ENCODE measurements around the gene MARCHF10.

Gene MARCHF10

DNA sequence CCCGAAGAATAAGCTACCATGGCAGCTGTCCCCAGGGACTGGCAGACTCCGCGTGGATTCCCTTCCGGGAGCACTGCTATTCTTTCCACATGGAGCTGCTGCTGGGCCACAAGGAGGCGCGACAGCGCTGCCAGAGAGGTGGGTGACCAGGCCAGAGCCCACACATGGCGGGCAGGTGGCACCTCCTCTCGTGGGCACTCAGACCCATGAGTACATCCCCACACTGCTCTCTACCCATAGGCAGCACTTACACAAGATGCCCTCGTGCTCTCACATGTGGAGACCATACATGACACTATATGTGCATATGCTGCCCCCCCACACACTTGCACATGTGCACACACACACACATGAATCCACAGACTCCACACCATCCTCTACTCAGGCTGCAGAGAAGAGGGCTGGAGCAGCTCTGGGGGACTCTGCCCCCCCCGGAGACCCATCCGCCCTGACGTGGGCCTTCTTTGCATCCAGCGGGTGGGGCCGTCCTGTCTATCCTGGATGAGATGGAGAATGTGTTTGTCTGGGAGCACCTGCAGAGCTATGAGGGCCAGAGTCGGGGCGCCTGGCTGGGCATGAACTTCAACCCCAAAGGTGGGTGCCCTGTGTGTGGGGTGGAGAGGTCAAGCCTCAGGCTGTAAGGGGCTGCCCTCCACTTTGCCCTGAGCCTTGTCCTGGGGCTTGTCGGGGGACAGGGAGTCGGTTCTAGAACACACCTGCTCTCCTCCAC is 117.8 kb downstream of the MARCHF10 start:
- no peak for DNase-seq (ENCODE audit: low read depth)
- H3K4me3 ChIP-seq (ENCODE audit: low read depth, low read length), result no peak overlapping the region

GRCh38 chr17:62689441-62690167 is 118.5 kb downstream of the MARCHF10 start:
- no peak for DNase-seq (ENCODE audit: low read depth)
- H3K4me3 ChIP-seq (ENCODE audit: low read depth, low read length), result no peak overlapping the region

DNA sequence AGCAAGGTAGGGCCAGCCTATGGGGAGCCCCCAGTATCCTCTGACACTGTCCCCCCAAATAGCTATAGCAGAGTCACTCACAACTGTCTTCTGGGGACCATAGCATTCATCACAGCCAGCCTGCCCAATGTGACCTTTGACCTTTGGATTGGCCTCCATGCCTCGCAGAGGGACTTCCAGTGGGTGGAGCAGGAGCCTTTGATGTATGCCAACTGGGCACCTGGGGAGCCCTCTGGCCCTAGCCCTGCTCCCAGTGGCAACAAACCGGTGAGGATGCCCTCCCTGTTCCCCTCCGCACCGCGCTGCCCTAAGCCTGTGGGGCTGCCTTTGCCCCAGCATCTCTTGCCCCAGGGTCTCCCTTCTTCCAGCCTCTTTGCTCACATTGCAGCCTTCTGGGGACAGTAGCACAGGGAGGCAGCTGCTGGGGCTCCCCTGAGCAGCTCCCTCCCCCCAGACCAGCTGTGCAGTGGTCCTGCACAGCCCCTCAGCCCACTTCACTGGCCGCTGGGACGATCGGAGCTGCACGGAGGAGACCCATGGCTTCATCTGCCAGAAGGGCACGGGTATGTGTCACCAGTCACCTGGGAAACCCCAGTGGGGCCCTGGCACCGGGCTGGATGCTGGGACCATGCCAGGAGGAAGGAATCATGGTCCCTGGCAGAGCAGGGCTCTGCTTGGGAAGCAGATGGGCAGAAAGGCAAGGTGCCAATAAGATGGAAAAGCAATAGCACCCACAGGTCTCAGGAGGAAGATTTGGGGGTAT is 119.5 kb downstream of the MARCHF10 start:
- no peak for DNase-seq (ENCODE audit: low read depth)
- H3K4me3 ChIP-seq (ENCODE audit: low read depth, low read length), result no peak overlapping the region

GRCh38 chr17:62687997-62688396 is 120.1 kb downstream of the MARCHF10 start:
- no peak overlapping the region for H3K4me3 ChIP-seq (ENCODE audit: low read depth, low read length)
- DNase-seq (ENCODE audit: low read depth), result no peak

DNA sequence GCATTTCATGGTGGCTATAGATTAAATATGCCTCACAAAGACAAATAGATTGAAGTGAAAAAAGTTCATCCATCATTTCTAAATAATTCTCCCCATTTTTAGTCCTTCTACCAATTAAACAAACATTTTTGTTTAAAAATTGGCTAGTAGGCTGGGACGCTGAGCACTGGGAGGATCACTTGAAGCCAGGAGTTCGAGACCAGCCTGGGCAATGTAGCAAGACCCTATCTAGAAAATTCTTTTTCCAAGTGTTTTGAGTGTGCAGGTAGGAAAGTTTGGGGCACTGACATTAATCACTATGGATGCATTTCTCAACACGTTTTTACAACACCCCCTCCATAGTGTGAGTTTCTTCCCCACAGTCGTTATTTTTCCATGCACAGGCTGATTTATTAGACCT is 123.9 kb downstream of the MARCHF10 start:
- H3K4me3 ChIP-seq (ENCODE audit: low read depth, low read length), result no peak overlapping the region
- no peak for DNase-seq (ENCODE audit: low read depth)

- H3K4me3 ChIP-seq (ENCODE audit: low read depth, low read length), result no peak overlapping the region
- DNase-seq (ENCODE audit: low read depth), result no peak
Measured at GRCh38 chr17:62681939-62682381, 126.2 kb downstream of the MARCHF10 start.

- no peak for DNase-seq (ENCODE audit: low read depth)
- no peak overlapping the region for H3K4me3 ChIP-seq (ENCODE audit: low read depth, low read length)
Measured at GRCh38 chr17:62681061-62681938, 126.8 kb downstream of the MARCHF10 start.

GRCh38 chr17:62680541-62681052 is 127.5 kb downstream of the MARCHF10 start:
- DNase-seq (ENCODE audit: low read depth), result no peak
- no peak overlapping the region for H3K4me3 ChIP-seq (ENCODE audit: low read depth, low read length)

- no peak overlapping the region for H3K4me3 ChIP-seq (ENCODE audit: low read depth, low read length)
Measured at GRCh38 chr17:62679866-62680377, 128.2 kb downstream of the MARCHF10 start.

DNA sequence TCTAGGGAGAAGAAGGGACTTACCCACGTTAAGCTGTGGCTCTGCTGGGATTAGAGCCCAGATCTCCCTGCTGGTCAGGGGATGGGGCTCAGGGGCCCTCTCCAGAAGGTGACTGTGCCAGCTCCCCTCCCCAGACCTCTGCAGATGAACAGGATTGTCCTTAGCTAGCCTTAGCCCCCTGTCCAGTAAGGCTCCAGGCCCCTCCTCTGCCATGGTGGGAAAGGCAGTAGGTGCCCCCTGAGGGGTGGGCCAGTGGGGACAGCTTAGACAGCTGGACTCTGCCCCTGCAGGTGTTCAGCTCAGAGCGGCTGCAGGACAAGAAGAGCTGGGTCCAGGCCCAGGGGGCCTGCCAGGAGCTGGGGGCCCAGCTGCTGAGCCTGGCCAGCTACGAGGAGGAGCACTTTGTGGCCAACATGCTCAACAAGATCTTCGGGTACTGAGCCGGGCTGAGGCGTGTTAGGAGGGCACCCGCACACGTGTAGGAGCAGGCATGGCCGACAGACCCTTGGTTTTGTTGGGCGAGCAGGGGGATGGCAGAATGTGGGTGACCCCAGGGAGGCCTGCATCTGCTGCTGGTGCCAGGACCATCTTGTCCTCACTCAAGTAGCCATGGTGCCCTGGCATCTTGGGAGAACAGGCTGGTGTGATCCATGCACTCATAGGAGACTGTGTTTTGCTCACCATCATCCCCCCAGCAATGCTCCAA is 129.7 kb downstream of the MARCHF10 start:
- no peak overlapping the region for H3K4me3 ChIP-seq (ENCODE audit: low read depth, low read length)
- DNase-seq (ENCODE audit: low read depth), result no peak

More at GRCh38 chr17:62679866-62680377, 128.2 kb downstream of the MARCHF10 start:
- DNase-seq (ENCODE audit: low read depth), result no peak

GRCh38 chr17:62676952-62677596 is 131.0 kb downstream of the MARCHF10 start:
- no peak overlapping the region for H3K4me3 ChIP-seq (ENCODE audit: low read depth, low read length)
- DNase-seq (ENCODE audit: low read depth), result no peak

DNA sequence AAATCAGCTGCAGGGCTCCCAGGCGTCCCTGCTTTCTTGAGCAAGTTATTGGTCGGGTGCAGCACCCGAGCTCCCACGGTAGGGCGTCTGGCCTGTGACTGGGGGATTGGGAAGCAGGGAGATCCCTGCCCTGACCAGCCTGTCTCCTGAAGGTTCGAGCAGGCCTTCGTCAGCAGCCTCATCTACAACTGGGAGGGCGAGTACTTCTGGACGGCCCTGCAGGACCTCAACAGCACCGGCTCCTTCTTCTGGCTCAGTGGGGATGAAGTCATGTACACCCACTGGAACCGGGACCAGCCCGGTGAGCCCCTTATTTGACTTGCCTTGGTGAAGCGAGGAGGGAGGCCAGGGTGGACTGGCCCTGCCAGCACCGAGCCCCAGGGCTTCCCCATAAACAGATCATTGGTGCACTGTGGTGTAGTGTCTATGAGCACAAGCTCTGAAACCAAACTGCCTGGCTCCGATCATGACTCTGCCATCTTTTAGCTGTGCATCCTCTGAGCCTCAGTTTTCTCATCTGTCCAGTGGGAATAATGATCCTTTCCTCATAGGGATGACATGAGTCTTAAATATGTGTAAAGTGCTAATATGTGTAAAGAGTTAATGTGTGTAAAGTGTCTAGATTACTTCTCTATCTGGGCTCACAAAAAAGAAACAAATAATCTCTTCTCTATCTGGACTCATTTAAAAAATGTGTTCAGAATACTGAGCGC is 131.7 kb downstream of the MARCHF10 start:
- DNase-seq (ENCODE audit: low read depth), result no peak
- no peak overlapping the region for H3K4me3 ChIP-seq (ENCODE audit: low read depth, low read length)

DNA sequence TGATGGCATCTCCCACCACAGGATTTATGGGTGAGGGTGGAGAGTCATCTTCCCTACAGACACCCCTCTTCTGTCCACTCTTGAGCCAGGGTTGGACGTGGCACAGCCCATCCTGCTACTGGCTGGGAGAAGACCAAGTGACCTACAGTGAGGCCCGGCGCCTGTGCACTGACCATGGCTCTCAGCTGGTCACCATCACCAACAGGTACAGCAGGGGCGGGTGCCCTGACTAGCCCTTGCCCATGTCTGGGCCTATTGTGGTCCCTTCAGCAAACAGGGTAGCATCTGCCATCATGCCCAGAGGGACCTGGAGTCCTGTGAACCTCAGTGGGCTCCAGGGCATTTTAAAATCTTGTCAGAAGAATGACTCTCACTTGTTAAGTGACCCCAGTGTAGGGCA is 132.4 kb downstream of the MARCHF10 start:
- no peak overlapping the region for H3K4me3 ChIP-seq (ENCODE audit: low read depth, low read length)
- DNase-seq (ENCODE audit: low read depth), result no peak

DNA sequence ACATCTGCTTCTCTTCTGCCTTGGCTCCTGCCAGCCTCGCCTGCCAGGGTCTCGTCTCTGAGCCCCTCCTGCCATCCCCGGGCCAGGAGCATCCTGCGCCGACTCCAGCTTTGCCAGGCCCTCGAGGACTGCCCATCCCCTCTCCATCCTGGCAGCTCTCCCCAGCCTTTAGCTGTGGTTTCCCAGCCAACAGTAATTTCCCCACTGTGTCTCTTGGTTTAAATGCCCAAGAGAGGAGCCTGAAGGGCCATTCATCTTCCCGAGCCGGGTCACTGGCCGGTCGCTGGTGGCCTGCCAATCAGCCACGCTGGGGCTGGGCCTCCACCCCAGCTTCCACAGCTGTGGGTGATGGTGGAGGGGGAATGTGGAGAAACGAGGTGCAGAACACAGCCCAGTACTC is 132.9 kb downstream of the MARCHF10 start:
- DNase-seq (ENCODE audit: low read depth), result no peak
- no peak overlapping the region for H3K4me3 ChIP-seq (ENCODE audit: low read depth, low read length)

- no peak overlapping the region for H3K4me3 ChIP-seq (ENCODE audit: low read depth, low read length)
- no peak for DNase-seq (ENCODE audit: low read depth)
Measured at GRCh38 chr17:62674841-62675240, 133.3 kb downstream of the MARCHF10 start.

DNA sequence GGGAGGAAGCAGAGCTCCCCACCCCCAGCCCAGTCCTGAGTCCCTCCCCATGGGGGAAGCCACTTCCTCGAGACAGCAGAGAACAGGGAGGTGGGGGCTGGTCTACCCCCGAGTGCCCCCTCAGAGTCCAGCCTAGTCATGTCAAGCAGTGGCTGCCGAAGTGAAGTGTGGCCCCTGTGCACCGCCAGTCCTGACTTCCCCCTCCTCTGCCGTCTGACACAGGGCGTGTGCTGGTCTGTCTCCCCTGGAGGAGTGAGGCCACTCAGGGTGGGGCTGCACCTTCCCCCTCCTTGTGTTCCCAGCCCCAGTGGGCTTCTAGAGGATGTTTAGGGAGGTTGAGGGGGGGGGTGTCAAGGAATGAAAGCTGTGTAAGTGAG is 133.8 kb downstream of the MARCHF10 start:
- no peak for DNase-seq (ENCODE audit: low read depth)
- H3K4me3 ChIP-seq (ENCODE audit: low read depth, low read length), result no peak overlapping the region

GRCh38 chr17:62673614-62674362 is 134.3 kb downstream of the MARCHF10 start:
- DNase-seq (ENCODE audit: low read depth), result no peak
- H3K4me3 ChIP-seq (ENCODE audit: low read depth, low read length), result no peak overlapping the region
